Fibroblast of villous mesenchyme (primary cell): ENCODE results near the gene PLCB2. TPM values are rescaled to one million over a fixed set of nuclear protein-coding genes. Genes with fewer than 3 reads are reported as not detected.

Experiments
- DNase-seq: peaks from one replicate; pipeline ENCODE4 v3.0.0-alpha.2; 2010; ENCODE audit warnings: low read depth
- H3K4me3 ChIP-seq: 2 replicates; pipeline ENCODE4 v1.5.1; 2011; ENCODE audit warnings: low read depth, mild to moderate bottlenecking, low read length
- total RNA-seq: library from RNA; depleted of rRNA; stranded (reverse); fragments of >200 nt; gene quantifications from 2 replicates; pipeline ENCODE4 v1.2.3, GENCODE V29; 2012
- TF ChIP-seq, protein P1 (sequence below): IDR thresholded peaks from 2 replicates; pipeline ENCODE4 v1.5.1; 2012; ENCODE audit warnings: low read depth, mild to moderate bottlenecking, low read length; ENCODE audit not compliant: insufficient read depth

The PLCB2 gene
- total RNA-seq, 1 donor, result 0.43 TPM

DNA sequence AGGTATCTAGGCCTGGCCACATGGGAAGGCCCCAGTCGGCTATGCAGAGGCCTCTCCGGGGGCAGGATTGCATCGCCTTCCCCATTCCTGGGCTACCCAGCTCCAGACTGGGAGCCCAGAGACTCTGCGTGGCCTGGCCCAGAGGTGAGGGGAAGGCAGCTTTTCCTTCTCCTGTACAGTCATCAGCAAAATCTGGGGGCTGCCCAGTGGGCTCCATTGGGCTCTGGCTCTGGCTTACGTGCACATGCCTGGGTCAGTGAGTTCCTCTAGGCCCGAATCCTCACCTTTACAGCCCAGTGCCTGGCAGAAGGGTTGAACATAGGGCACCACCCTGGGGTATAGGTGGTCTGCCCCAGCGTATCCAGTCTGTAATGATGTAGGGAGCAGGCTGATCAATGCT, 20.9 kb downstream of the PLCB2 start:
- TF ChIP-seq, protein P1, sequence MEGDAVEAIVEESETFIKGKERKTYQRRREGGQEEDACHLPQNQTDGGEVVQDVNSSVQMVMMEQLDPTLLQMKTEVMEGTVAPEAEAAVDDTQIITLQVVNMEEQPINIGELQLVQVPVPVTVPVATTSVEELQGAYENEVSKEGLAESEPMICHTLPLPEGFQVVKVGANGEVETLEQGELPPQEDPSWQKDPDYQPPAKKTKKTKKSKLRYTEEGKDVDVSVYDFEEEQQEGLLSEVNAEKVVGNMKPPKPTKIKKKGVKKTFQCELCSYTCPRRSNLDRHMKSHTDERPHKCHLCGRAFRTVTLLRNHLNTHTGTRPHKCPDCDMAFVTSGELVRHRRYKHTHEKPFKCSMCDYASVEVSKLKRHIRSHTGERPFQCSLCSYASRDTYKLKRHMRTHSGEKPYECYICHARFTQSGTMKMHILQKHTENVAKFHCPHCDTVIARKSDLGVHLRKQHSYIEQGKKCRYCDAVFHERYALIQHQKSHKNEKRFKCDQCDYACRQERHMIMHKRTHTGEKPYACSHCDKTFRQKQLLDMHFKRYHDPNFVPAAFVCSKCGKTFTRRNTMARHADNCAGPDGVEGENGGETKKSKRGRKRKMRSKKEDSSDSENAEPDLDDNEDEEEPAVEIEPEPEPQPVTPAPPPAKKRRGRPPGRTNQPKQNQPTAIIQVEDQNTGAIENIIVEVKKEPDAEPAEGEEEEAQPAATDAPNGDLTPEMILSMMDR, result no peak
- DNase-seq, result no peak
- H3K4me3 ChIP-seq, result no peak overlapping the region

DNA sequence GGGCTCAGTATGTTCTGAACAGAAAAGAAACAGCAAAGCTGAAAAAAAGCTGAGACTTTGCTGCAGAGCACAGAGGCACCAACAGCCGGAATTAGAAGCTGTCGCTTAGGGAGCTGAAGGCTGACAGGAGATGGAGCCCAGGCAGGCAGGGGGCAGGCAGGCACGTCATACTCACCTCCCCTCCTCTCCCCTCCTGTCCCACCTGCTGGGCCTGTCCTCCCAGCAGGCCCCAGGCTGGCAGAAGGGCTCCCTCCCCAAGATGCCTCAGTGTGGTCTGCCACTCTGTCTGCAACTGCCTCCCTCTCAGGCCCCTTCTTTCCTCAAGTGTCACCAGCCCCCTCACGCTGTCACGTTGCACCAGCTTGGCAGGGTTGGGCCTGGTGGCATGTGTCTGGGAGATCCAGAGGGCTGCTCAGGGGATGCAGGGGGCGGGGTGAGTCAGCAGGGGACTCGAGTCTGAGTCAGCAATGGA, 21.6 kb downstream of the PLCB2 start:
- TF ChIP-seq, protein P1, result no peak
- no peak for DNase-seq
- H3K4me3 ChIP-seq, result no peak overlapping the region

DNA sequence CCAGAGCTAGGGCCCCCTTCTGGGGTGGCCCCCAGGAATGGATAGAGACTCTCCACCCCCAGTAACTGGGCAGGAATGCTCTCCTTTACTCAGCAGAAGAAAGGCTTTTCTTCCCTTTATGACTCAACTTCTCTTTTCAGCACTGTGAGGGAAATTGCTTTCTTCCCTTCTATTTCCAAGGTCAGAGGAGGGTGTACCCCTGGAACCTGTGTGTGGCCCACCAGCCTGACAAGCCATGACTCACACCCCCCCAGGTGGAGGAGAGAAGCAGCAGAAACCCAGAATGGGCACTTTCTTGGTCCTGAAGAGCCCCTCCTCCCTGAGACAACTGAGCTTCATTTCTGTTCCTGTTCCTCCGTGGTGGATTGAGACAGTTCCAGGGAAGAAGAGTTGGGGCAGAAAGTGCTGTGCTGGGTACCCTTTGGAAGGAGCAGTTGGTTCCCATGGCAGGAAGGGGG, 22.2 kb downstream of the PLCB2 start:
- TF ChIP-seq, protein P1, result no peak
- no peak overlapping the region for H3K4me3 ChIP-seq
- DNase-seq, result no peak

DNA sequence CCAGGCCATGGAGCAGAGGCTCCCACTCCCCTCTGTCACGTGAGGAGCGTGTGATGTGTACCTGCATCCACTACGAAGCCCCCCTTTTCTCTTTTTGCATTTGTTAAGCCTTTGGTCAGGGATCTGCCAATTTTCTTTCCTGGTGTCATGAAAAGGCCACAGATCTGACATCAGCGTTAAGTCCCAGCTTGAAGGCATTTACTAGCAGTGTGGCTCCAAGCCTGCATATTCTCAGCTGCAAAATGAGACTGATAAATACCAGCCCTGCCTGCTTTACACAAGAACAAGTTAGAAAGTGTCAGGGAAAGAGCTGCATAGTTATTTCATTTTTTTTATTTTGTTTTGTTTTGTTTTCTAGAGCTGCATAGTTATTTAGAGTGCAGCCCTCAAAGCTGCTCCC, 22.6 kb downstream of the PLCB2 start:
- peak; percentile 52 for DNase-seq
- TF ChIP-seq, protein P1, result no peak

DNA sequence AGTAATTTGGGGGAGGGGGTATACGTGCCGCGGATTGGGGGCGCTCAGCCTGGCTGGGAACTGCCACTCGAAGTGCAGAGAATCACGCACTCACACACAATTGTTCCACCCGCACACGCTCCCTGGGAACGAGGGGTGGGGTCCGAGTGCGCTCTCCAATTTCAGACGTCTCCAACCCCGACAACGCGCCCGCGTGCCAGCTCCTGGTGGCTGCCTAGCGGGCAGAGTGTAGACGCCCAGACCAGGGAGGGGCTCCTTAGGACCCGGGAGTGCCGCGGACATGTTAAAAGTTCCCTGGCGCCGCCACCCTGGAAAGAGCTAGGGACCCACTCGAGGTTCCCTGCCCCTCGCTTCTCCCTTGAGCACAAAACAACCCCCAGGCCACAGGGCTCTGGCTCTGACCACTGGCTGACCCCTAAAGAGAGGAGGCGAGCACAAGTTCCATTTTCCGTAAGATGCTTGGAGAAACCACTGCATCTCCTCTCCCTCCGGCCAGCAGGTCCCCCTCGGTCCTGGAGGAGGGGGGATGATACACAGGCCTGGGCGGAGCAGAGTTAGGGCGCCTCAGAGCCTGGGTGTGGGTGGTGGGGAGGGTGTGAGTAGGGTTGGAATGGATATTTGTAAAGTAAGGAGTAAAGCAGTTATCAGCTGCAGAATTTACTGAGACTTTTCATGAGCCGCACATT, 24.0 kb downstream of the PLCB2 start:
- H3K4me3 ChIP-seq, result no peak overlapping the region
- TF ChIP-seq, protein P1, result no peak
- DNase-seq, result no peak

More for the DNA sequence above, 22.6 kb downstream of the PLCB2 start:
- no peak overlapping the region for H3K4me3 ChIP-seq

DNA sequence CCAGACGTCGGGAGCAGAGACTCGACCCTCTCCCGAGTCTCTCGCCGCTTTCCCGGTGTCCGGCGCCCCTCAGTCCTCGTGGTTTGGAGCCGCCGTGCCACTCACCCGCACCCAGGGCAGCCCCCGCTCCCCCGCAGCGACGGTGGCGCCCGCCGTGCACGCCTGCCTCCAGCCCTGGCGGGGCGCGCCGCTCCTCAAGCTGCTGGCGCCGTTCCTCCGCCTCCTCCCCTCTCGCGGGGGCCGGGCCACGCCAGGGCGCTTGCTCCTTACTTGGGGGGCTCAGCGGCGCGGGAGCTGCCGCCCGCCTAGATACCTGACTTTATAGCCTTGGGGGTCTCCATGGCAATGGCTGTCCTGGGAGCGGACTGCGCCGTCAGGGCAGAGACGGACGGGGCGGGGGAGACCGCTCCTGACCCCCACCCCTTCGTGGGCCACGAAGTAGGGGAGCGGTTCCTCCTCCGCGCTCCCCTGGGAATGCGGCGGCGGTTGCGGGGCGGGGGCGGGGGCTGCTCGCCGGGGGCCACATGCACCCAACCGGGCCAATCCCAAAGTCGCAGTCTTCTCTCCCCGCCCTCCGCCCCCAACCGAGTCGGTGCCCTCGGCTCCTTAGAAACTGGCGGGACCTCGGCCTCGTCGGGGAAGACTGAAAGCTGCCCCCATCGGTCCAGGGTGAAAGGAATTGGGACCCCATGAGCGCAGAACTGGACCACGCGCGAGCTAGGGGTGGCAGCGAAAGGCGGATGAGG, 24.7 kb downstream of the PLCB2 start, which contains the start of gene ANKRD63:
TSS of gene ANKRD63 (minus strand) at position 196 of the 746 bp plus-strand sequence. CDS start 478 bp downstream, outside the sequence.
- TF ChIP-seq, protein P1, result no peak
- H3K4me3 ChIP-seq, result peak within 1 kb of the TSS; percentile 48
- DNase-seq, result no peak
